MM.1S (cell line): ENCODE results near the gene ZNF283.

Experiments used
- DNase-seq: peaks from one replicate; pipeline ENCODE4 v3.0.0-alpha.2; 2015
- H2AFZ ChIP-seq: fragments of 300-600 bp; sonication (generic); 2 replicates; pipeline ENCODE4 v1.6.0; 2016; ENCODE audit warnings: antibody characterized with exemption, low read length
- H3F3A ChIP-seq: fragments of 300-600 bp; sonication (generic); 2 replicates; pipeline ENCODE4 v1.6.1; 2016; ENCODE audit warnings: mild to moderate bottlenecking, antibody characterized with exemption, low read length, moderate library complexity, mixed read lengths; ENCODE audit not compliant: insufficient read depth
- H3K27ac ChIP-seq: fragments of 300-600 bp; sonication (generic); 2 replicates; pipeline ENCODE4 v1.5.1; 2016; ENCODE audit warnings: mild to moderate bottlenecking, low read length
- H3K27me3 ChIP-seq: fragments of 300-600 bp; sonication (generic); replicated peaks from 2 replicates; pipeline ENCODE4 v1.6.0; 2016; ENCODE audit warnings: low read length; ENCODE audit not compliant: insufficient read depth
- H3K36me3 ChIP-seq: fragments of 300-600 bp; sonication (generic); replicated peaks from 2 replicates; pipeline ENCODE4 v1.6.1; 2016; ENCODE audit warnings: mild to moderate bottlenecking, low read length, mixed read lengths; ENCODE audit not compliant: insufficient read depth
- H3K4me1 ChIP-seq: fragments of 300-600 bp; sonication (generic); 2 replicates; pipeline ENCODE4 v1.6.1; 2016; ENCODE audit warnings: low read length, mixed read lengths
- H3K4me2 ChIP-seq: fragments of 300-600 bp; sonication (generic); 2 replicates; pipeline ENCODE4 v1.6.0; 2016; ENCODE audit warnings: low read depth, low read length
- H3K4me3 ChIP-seq: fragments of 300-600 bp; sonication (generic); 2 replicates; pipeline ENCODE4 v1.5.1; 2016; ENCODE audit warnings: low read length, mixed read lengths
- H3K79me2 ChIP-seq: fragments of 300-600 bp; sonication (generic); 2 replicates; pipeline ENCODE4 v1.6.1; 2016; ENCODE audit warnings: mixed run types, low read length, mixed read lengths
- H3K9ac ChIP-seq: fragments of 300-600 bp; sonication (generic); 2 replicates; pipeline ENCODE4 v1.6.1; 2016; ENCODE audit warnings: low read length, mixed read lengths
- H3K9me2 ChIP-seq: fragments of 300-600 bp; sonication (generic); replicated peaks from 2 replicates; pipeline ENCODE4 v1.6.1; 2016; ENCODE audit warnings: mild to moderate bottlenecking, low read length, mixed read lengths; ENCODE audit not compliant: insufficient read depth
- H3K9me3 ChIP-seq: fragments of 300-600 bp; sonication (generic); replicated peaks from 2 replicates; pipeline ENCODE4 v1.6.1; 2016; ENCODE audit warnings: mild to moderate bottlenecking, low read length, mixed read lengths; ENCODE audit not compliant: insufficient read depth
- H4K20me1 ChIP-seq: fragments of 300-600 bp; sonication (generic); 2 replicates; pipeline ENCODE4 v1.6.1; 2016; ENCODE audit warnings: mild to moderate bottlenecking, low read length, moderate library complexity, mixed read lengths; ENCODE audit not compliant: insufficient read depth
- CTCF ChIP-seq: fragments of 300-600 bp; sonication (generic); IDR thresholded peaks from 2 replicates; pipeline ENCODE4 v1.5.1; 2016; ENCODE audit warnings: antibody characterized with exemption, low read length, mixed read lengths
- EZH2 ChIP-seq: fragments of 300-600 bp; sonication (generic); optimal IDR thresholded peaks from 2 replicates; pipeline ENCODE3; 2017; ENCODE audit warnings: low read depth, mild to moderate bottlenecking, antibody characterized with exemption, low read length, mixed read lengths
- EZH2phosphoT487 ChIP-seq: fragments of 300-600 bp; sonication (generic); IDR thresholded peaks from 2 replicates; pipeline ENCODE4 v1.6.1; 2018; ENCODE audit warnings: antibody characterized with exemption, low read length

Gene ZNF283

GRCh38 chr19:43806848-43807247 is 20.3 kb upstream of the ZNF283 start:
- no peaks in the 10 kb centered on the region for H3K36me3 ChIP-seq
- no peaks in the 10 kb centered on the region for H3K9me3 ChIP-seq
- H3F3A ChIP-seq, result no peaks in the 10 kb centered on the region
- H3K9me2 ChIP-seq, result no peaks in the 10 kb centered on the region
- no peak for DNase-seq
- H3K27me3 ChIP-seq, result no peaks in the 10 kb centered on the region; the same call in 1 of the 2 replicates
- no peak overlapping the region; the same call in 1 of the 2 replicates for H3K27ac ChIP-seq
- TF ChIP-seq CTCF (no peak), EZH2phosphoT487 (no peak), EZH2 (no peak)
- H2AFZ ChIP-seq, result no peak overlapping the region
- H4K20me1 ChIP-seq, result no peaks in the 10 kb centered on the region
- H3K4me2 ChIP-seq, result no peak overlapping the region
- no peak overlapping the region for H3K4me3 ChIP-seq
- no peaks in the 10 kb centered on the region for H3K79me2 ChIP-seq
- H3K4me1 ChIP-seq, result no peaks in the 10 kb centered on the region
- H3K9ac ChIP-seq, result no peak overlapping the region

- Histone ChIP-seq H3K9ac (no peak overlapping the region), H3K36me3 (no peaks in the 10 kb centered on the region), H2AFZ (no peak overlapping the region), H3K4me3 (no peak overlapping the region), H3K27me3 (no peaks in the 10 kb centered on the region; the same call in 1 of the 2 replicates), H3K4me1 (no peaks in the 10 kb centered on the region), H3K4me2 (no peak overlapping the region), H4K20me1 (no peaks in the 10 kb centered on the region), H3F3A (no peaks in the 10 kb centered on the region), H3K9me2 (no peaks in the 10 kb centered on the region), H3K9me3 (no peaks in the 10 kb centered on the region), H3K79me2 (no peaks in the 10 kb centered on the region), H3K27ac (no peak overlapping the region)
- DNase-seq, result no peak
- TF ChIP-seq EZH2, result no peak
- no peak for TF ChIP-seq CTCF
- no peak for TF ChIP-seq EZH2phosphoT487
Measured at GRCh38 chr19:43807651-43808050, 19.5 kb upstream of the ZNF283 start.

GRCh38 chr19:43809762-43810696 is 17.1 kb upstream of the ZNF283 start:
- TF ChIP-seq EZH2phosphoT487 (no peak), EZH2 (no peak), CTCF (peak; percentile 72)
- Histone ChIP-seq H3K4me3 (no peak overlapping the region), H2AFZ (no peak overlapping the region), H4K20me1 (no peaks in the 10 kb centered on the region), H3K27me3 (no peaks in the 10 kb centered on the region; the same call in 1 of the 2 replicates), H3K4me2 (no peak overlapping the region), H3K9me3 (no peaks in the 10 kb centered on the region), H3K27ac (no peak overlapping the region), H3K9me2 (no peaks in the 10 kb centered on the region), H3K9ac (no peak overlapping the region), H3K79me2 (no peaks in the 10 kb centered on the region), H3K36me3 (no peaks in the 10 kb centered on the region), H3F3A (no peaks in the 10 kb centered on the region), H3K4me1 (no peaks in the 10 kb centered on the region)
- DNase-seq, result peak; percentile 75
